Stimulated activated CD4-positive, alpha-beta T cell treated with anti-CD3 and anti-CD28 coated beads, Interleukin-1b, Interleukin-23, amount 100 ng/mL, for 48 hours (primary cell): ENCODE data around the gene CALY.
"Not testable (repeated sequence)": the region's sequence is repeated elsewhere in the genome, so short reads cannot be mapped to it uniquely, and the experiment has no call there.

Source experiments
- DNase-seq: peaks from one replicate; pipeline ENCODE4 v3.0.0-alpha.2; 2020

Gene CALY

GRCh38 chr10:133328358-133329343, 8.0 kb downstream of the CALY start:
- DNase-seq, result no peak

GRCh38 chr10:133327651-133328357, 8.9 kb downstream of the CALY start:
- DNase-seq, result no peak

- DNase-seq, result no peak
These were observed 9.7 kb downstream of the CALY start for GRCh38 chr10:133326745-133327650.

- DNase-seq, result no peak
These were observed 10.5 kb downstream of the CALY start for GRCh38 chr10:133326223-133326551.

GRCh38 chr10:133325440-133326222, 11.1 kb downstream of the CALY start:
- no peak for DNase-seq

- no peak for DNase-seq
These were observed 11.8 kb downstream of the CALY start for GRCh38 chr10:133324857-133325260.

GRCh38 chr10:133324198-133324792, 12.4 kb downstream of the CALY start:
- DNase-seq, result peak; percentile 75

- not testable (repeated sequence) for DNase-seq
These were observed 14.5 kb downstream of the CALY start for GRCh38 chr10:133322064-133322709.

- not testable (repeated sequence) for DNase-seq
These were observed 15.8 kb downstream of the CALY start for GRCh38 chr10:133320852-133321422.

GRCh38 chr10:133318494-133319127, 18.1 kb downstream of the CALY start:
- DNase-seq, result peak; percentile 68

GRCh38 chr10:133316732-133317131, 20.0 kb downstream of the CALY start:
- DNase-seq, result no peak

- no peak for DNase-seq
These were observed 20.4 kb downstream of the CALY start for GRCh38 chr10:133316266-133316665.

- DNase-seq, result no peak
These were observed 20.8 kb downstream of the CALY start for GRCh38 chr10:133315847-133316246.

GRCh38 chr10:133314911-133315310, 21.8 kb downstream of the CALY start:
- DNase-seq, result no peak

- no peak for DNase-seq
These were observed 23.5 kb downstream of the CALY start for GRCh38 chr10:133313192-133313591.

- no peak for DNase-seq
These were observed 23.9 kb downstream of the CALY start for GRCh38 chr10:133312769-133313145.

- no peak for DNase-seq
These were observed 24.5 kb downstream of the CALY start for GRCh38 chr10:133312016-133312768.

GRCh38 chr10:133311570-133311969, 25.1 kb downstream of the CALY start:
- DNase-seq, result no peak

GRCh38 chr10:133310789-133311188, 25.9 kb downstream of the CALY start:
- no peak for DNase-seq

GRCh38 chr10:133310399-133310755, 26.3 kb downstream of the CALY start:
- DNase-seq, result no peak
